NCI-H748 (cell line): Measurements from ENCODE around the gene AK3.

ENCODE experiments used
- DNase-seq: peaks from one replicate; lab custom pipeline; 2025; ENCODE audit not compliant: unreplicated experiment; lab: John Stamatoyannopoulos, UW

Gene AK3

GRCh38 chr9:4750023-4750673 is 9.1 kb upstream of the AK3 start:
- DNase-seq: peak; percentile 42

DNA sequence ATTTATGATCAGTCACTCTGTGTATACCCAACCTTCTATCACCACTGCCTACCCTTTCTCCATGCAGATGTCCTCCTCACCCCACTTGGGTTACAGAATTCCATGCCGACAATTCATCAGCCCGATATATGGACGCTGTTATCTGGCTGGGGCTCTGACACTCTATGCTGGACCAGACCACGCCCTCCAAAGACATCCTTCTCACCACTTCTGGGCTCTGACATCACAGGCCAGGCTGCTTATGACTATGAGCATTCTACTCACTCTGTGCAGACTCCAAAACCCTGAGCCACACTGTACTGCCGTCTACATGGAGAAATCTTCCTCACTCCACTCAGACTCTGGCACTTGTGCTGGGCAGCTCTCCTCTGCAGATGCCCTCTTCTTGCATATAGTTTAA is 7.6 kb upstream of the AK3 start:
- DNase-seq: no peak

GRCh38 chr9:4746278-4747030 is 5.5 kb upstream of the AK3 start:
- DNase-seq: no peak

- no peak for DNase-seq
These were observed 2.3 kb upstream of the AK3 start for GRCh38 chr9:4743131-4743875.

DNA sequence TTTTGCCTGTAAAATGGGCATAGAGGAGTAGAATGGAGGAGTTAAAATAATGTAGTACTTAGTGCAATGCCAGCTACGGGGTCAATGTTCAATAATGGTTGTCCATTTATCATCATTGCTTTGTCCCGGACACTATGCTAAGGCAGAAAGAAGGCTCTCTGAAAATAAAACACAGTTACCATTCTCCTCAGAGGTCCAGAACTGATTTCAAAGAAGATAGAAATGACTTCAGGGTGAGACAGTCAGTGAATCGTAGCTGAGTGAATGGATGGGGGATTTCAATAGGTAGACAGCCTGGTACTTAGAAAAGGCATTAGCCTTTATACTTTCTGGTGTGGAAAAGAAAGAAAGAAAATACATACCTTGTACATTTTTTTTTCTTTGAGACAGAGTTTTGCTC is 1.2 kb upstream of the AK3 start:
- DNase-seq: no peak

DNA sequence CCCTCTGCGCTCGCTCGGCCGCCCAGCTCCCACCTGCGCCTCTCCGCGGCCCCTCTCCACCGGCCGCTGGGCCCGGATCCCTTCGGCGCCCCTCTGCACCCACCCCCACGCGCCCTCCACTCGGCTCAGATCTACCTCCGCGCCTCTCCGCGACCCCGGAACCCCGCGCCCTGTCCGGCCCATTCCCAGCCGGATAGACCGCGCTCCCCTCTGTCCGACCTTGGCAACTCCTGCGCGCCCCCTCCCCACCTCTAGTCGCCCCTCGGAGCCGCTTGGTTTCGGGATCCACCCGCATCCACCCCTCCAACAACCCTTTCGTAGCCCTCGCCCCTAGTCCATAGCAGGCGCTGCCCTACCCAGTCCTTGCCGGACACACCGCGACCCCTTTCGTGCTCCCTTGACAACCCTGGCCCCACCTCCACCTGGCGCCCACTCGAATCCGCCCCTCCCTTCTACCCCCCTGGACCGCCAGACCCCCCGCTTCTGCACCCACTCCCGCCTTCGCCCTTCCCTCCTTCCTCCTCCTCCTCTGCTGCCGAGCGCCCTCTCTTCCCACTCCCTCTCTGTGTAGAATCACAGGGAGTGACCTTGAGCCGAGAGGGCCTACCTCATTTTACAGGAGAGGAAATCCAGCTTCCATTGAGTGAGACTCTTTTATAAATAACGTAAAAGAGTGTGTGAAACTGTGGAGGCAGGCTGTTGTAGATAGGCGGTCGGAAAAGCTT is 525 bp upstream of the AK3 start:
- DNase-seq: peak; percentile 56

- DNase-seq: no peak
These were observed 689 bp downstream of the AK3 start for GRCh38 chr9:4740388-4740637.

GRCh38 chr9:4739587-4740387 is 1.2 kb downstream of the AK3 start:
- peak; percentile 33 for DNase-seq

- peak; percentile 33 for DNase-seq
These were observed 2.0 kb downstream of the AK3 start for GRCh38 chr9:4738866-4739586.

- no peak for DNase-seq
These were observed 6.9 kb downstream of the AK3 start for GRCh38 chr9:4734150-4734549.

DNA sequence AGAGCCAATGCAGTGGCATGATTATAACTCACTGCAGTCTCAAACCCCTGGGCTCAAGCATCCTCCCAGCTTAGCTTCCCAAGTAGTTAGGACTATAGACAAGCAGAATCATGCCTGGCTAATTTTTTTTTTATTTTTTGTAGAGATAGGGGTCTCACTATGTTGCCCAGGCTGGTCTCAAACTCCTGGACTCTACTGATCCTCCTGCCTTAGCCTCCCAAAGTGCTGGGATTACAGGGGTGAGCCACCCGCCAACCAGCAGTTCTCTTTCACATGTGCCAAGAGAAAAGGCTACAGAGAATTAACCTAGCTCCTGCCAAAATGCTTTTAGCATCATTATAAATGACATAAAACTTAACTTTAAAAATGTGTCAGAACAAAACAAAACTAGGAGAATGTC is 8.1 kb downstream of the AK3 start:
- DNase-seq: no peak

GRCh38 chr9:4727593-4727992 is 13.4 kb downstream of the AK3 start:
- DNase-seq: no peak

GRCh38 chr9:4725706-4726442 is 15.1 kb downstream of the AK3 start:
- no peak for DNase-seq

DNA sequence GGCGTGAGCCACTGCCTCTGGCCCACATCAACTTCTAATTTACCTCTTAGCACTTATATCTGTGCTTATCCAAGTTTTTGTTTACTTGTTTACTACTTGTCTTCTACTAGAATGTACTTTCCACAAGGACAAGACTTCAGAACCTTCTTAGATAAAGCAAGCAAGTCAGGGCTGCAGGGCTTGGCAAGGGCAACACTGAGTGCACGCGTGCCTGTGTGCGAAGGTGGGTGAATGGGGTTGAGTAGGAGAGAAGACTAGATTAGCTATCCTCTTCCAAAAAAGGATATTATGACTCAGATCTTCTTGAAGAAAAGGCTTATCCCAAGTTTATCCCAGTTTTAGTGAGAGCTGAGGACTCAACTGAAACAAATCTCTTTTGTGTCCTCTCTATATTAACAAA is 19.3 kb downstream of the AK3 start:
- no peak for DNase-seq

DNA sequence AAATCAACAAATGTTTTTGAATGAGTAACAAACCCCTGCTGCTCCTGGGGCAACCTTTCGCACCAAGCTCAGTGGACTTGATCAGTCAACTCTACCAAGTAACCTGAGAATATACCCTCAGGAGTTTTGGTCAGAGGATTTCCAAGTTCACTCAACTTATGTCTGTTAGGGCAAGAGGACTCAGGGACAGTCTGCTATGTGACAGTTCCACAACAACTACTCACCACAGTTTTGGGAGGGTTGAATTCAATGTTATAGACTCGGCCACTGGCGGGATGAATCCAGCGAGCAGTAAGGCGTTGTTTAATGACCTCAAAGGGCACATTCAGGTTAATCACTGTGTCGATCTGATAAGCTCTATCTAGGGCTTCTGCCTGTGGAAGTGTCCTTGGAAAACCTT is 22.1 kb downstream of the AK3 start:
- DNase-seq: no peak

- DNase-seq: no peak
These were observed 23.2 kb downstream of the AK3 start for GRCh38 chr9:4717815-4718214.

- no peak for DNase-seq
These were observed 24.8 kb downstream of the AK3 start for GRCh38 chr9:4716163-4716562.

GRCh38 chr9:4714266-4715016 is 26.6 kb downstream of the AK3 start:
- DNase-seq: no peak

- no peak for DNase-seq
These were observed 27.2 kb downstream of the AK3 start for GRCh38 chr9:4713849-4714248.
